ENCODE results near the gene RASD2. TPM values are rescaled to one million over a fixed set of nuclear protein-coding genes. Genes with fewer than 3 reads are reported as not detected.

RASD2 gene
- total and polyA plus RNA-seq, 7 donors: 2.0 to 6.1 (median 3.5) TPM

GRCh38 chr22:35544827-35545226, 4.2 kb downstream of the RASD2 start:
- no peaks in the 10 kb centered on the region for H3K9me3 ChIP-seq
- peak in 3 of 4 donors; percentile 26 to 32 (median 27) for ATAC-seq
- no peak overlapping the region for H3K4me3 ChIP-seq
- peaks cover 0 to 6% (median 0%) of the 10 kb centered on the region in 3 donors for H3K27me3 ChIP-seq (ENCODE audit: insufficient read depth in 3 of 3, low read length in 2 of 3)
- H3K4me1 ChIP-seq: peaks cover 5% of the 10 kb centered on the region
- intact Hi-C loops (cut with DNase I): no loop called here
- no peak for TF ChIP-seq CTCF (IDR thresholded peaks at IDR 0.05)
- no peaks in the 10 kb centered on the region for H3K36me3 ChIP-seq (ENCODE audit: insufficient read depth in 1 of 2, low read depth in 1 of 2)
- 30 to 48% (median 35%) methylated on average over 9 of the region's 9 CpGs for WGBS, 3 donors
- DNase-seq: no peak
- H3K27ac ChIP-seq: no peak overlapping the region

- ATAC-seq (no peak), DNase-seq (no peak)
- H3K27ac ChIP-seq: no peak overlapping the region
- TF ChIP-seq CTCF (IDR thresholded peaks at IDR 0.05): no peak
- WGBS, 3 donors: 92 to 94% (median 93%) methylated on average over 18 of the region's 18 CpGs
- H3K4me1 ChIP-seq: no peaks in the 10 kb centered on the region
- H3K4me3 ChIP-seq: no peak overlapping the region
- H3K27me3 ChIP-seq (ENCODE audit: insufficient read depth in 3 of 3, low read length in 2 of 3): no peaks in the 10 kb centered on the region
- H3K9me3 ChIP-seq: no peaks in the 10 kb centered on the region
- intact Hi-C loops (cut with DNase I): no loop called here
- no peaks in the 10 kb centered on the region for H3K36me3 ChIP-seq (ENCODE audit: insufficient read depth in 1 of 2, low read depth in 1 of 2)
These were observed 6.3 kb downstream of the RASD2 start for GRCh38 chr22:35546886-35547285.

- Histone ChIP-seq H3K4me3 (no peak overlapping the region), H3K4me1 (no peaks in the 10 kb centered on the region), H3K36me3 (ENCODE audit: insufficient read depth in 1 of 2, low read depth in 1 of 2) (no peaks in the 10 kb centered on the region), H3K27me3 (ENCODE audit: insufficient read depth in 3 of 3, low read length in 2 of 3) (no peaks in the 10 kb centered on the region), H3K9me3 (no peaks in the 10 kb centered on the region), H3K27ac (no peak overlapping the region)
- TF ChIP-seq CTCF (IDR thresholded peaks at IDR 0.05): no peak
- WGBS, 3 donors: 74 to 81% (median 79%) methylated on average over 13 of the region's 13 CpGs
- intact Hi-C loops (cut with DNase I): no loop called here
- no peak for ATAC-seq
- no peak for DNase-seq
These were observed 7.5 kb downstream of the RASD2 start for GRCh38 chr22:35547987-35548721.

GRCh38 chr22:35548722-35549112, 8.1 kb downstream of the RASD2 start:
- 57 to 63% (median 58%) methylated on average over 8 of the region's 8 CpGs for WGBS, 3 donors
- no peaks in the 10 kb centered on the region for H3K27me3 ChIP-seq (ENCODE audit: insufficient read depth in 3 of 3, low read length in 2 of 3)
- H3K36me3 ChIP-seq (ENCODE audit: insufficient read depth in 1 of 2, low read depth in 1 of 2): no peaks in the 10 kb centered on the region
- H3K9me3 ChIP-seq: no peaks in the 10 kb centered on the region
- DNase-seq: no peak
- intact Hi-C loops (cut with DNase I): no loop called here
- no peak overlapping the region for H3K27ac ChIP-seq
- no peaks in the 10 kb centered on the region for H3K4me1 ChIP-seq
- TF ChIP-seq CTCF (IDR thresholded peaks at IDR 0.05): no peak
- H3K4me3 ChIP-seq: no peak overlapping the region
- no peak for ATAC-seq

- Histone ChIP-seq H3K9me3 (no peaks in the 10 kb centered on the region), H3K36me3 (ENCODE audit: insufficient read depth in 1 of 2, low read depth in 1 of 2) (no peaks in the 10 kb centered on the region), H3K4me3 (no peak overlapping the region), H3K4me1 (no peaks in the 10 kb centered on the region), H3K27ac (no peak overlapping the region), H3K27me3 (ENCODE audit: insufficient read depth in 3 of 3, low read length in 2 of 3) (no peaks in the 10 kb centered on the region)
- ATAC-seq: peak in 2 of 4 donors; percentile 28 to 43
- peak in 1 of 2 donors; percentile 36 for DNase-seq
- no peak for TF ChIP-seq CTCF (IDR thresholded peaks at IDR 0.05)
- intact Hi-C loops (cut with DNase I): no loop called here
- WGBS, 3 donors: 8 to 16% (median 9%) methylated on average over 11 of the region's 11 CpGs
These were observed 8.7 kb downstream of the RASD2 start for GRCh38 chr22:35549328-35549727.
